HL-60 (cell line): Measurements from ENCODE around the gene LDB2.

ENCODE experiments used
- CTCF ChIP-seq: IDR thresholded peaks from one replicate; pipeline ENCODE4 v1.5.1; 2011; ENCODE audit warnings: low read length, control low read depth, inconsistent platforms; ENCODE audit not compliant: insufficient read depth
- GABPA ChIP-seq: IDR thresholded peaks from 2 replicates; pipeline ENCODE4 v1.6.1; 2012; ENCODE audit warnings: low read depth
- POLR2AphosphoS5 ChIP-seq: IDR thresholded peaks from 2 replicates; pipeline ENCODE4 v1.6.1; 2012; ENCODE audit warnings: low read depth
- REST ChIP-seq: IDR thresholded peaks from 2 replicates; pipeline ENCODE4 v1.6.1; 2012; ENCODE audit warnings: low read depth; ENCODE audit not compliant: insufficient replicate concordance
- SPI1 ChIP-seq: IDR thresholded peaks from 2 replicates; pipeline ENCODE4 v1.6.1; 2012; ENCODE audit warnings: low read depth, mild to moderate bottlenecking, borderline replicate concordance

- TF ChIP-seq POLR2AphosphoS5, result no peak
- TF ChIP-seq CTCF, result no peak
- TF ChIP-seq REST, result no peak
- TF ChIP-seq SPI1, result no peak
- TF ChIP-seq GABPA, result no peak
Observed at GRCh38 chr4:16894406-16894805, 4.0 kb downstream of the LDB2 start.
